Astrocyte of the hippocampus (primary cell): ENCODE results near the gene PSMG2.

Experiments
- DNase-seq: peaks from one replicate; pipeline ENCODE4 v3.0.0; 2011; ENCODE audit warnings: low read depth, low spot score

The PSMG2 gene, protein sequence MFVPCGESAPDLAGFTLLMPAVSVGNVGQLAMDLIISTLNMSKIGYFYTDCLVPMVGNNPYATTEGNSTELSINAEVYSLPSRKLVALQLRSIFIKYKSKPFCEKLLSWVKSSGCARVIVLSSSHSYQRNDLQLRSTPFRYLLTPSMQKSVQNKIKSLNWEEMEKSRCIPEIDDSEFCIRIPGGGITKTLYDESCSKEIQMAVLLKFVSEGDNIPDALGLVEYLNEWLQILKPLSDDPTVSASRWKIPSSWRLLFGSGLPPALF

DNA sequence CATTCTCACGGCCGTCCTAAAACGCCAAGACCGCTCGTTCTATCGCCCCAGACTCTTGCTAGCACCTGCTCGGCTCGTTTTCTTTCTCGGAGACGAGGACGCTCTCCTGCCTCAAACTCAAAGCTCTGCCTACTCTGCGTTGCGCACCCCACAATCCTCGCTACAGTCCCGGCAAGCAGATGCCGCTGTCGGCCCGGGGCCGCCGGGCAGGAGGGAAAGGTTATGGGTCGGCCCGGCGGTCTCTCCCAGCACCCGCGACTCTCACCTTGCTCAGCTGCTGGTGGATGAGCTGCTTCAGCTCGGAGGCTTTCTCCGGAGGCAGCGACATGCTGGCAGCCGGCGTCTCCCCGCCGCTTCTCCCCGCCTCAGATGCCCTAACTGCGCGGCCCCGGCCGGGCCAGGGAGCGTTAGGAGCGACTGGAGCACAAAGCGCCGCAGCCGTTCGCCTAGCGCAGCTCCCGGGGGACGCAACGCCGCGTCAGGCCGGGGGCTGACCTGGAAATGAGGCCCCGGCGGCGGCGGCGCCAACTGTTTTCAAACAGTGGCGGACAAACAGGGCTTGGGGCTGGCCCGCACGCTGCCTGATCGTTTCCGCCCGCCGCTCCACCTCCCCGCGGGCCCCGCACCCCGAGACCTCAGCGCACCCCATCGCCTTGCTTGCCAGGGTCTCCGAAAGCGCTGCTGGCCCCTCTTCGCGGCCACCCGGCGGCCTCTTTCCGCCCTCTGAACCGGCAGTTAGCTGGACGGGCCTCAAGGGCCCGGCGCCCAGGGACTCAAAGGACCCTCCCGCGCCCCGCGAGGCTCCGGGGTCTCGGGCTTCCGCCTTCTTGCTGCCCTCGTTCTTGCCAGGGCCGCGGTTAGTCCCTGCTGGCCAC is at the start of gene PSMG2, which contains the start of gene CEP76:
PSMG2 (plus strand) TSS at position 822 of the 875 bp plus-strand sequence. CDS start 66 bp downstream, outside the sequence.
CEP76 (minus strand) TSS at position 503 of the 875 bp plus-strand sequence; CDS start at position 328, 175 bp downstream.
- DNase-seq, result peak; percentile 96

DNA sequence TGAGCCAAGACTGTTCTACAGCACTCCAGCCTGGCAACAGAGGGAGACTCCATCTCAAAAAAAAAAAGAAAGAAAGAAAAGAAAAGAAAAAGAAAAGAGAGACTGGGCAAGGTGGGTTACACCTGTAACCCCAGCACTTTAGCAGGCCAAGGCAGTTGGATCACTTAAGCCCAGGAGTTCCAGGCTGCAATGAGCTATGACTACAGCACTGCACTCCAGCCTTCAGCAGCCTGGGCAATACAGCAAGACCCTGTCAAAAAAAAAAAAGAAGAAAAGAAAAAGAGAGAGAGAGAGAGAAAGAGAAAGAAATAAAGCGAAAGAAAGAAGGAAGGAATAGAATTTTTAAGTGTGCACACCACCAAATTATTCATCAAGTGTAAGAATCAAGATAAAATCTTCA is 47.9 kb upstream of the PSMG2 start:
- DNase-seq, result no peak

DNA sequence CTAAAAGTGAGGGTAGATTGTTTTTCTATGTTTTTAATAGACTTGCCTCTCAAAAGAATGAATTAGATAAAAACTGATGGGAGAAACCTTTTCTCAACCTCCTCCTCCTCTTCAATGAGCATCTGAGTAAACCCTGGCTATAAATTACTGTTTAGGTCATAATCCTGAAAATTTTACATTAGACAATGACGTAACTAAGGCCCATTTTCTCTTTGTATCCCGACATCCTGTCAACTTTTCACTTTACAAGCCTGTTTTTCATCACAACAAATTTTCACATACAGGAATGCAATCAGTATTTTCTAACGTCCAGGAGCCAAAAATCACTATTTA is 46.3 kb upstream of the PSMG2 start:
- no peak for DNase-seq

DNA sequence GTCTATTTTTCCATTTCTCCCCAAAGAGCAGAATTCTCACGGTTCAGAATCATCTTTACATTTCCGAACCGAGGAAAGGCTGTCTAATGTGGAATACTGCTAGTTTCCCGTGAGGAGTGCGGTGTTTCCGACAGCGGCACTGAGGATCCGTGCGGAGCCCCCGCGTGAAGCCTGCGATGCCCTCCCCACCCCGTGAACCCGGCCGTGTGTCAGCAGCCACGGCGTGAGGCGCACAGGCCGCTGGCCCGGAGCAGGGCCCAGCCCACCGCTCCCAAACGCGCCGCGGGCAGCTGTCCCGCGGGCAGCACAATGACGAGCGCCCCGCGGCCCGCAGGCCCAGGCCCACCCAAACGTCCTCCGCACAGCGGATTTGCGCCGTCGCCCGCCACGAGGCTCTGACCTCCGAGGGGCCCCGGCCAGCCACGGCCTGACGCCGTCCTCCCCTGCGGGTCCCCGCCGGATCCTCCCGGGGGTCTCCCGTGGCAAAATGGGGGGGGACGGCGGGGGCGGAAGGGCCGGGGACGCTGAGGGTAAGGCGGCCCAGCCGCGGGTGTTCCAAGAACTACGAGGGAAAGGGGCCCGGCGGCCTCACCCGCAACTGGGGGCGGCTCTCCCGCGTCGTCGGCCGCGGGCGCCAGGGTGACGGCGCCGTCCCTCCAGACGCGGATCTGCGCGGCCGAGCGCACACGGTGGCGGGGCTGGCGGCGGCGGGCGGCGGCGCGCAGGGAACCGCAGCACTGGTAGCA is 45.7 kb upstream of the PSMG2 start:
- peak; percentile 80 for DNase-seq

DNA sequence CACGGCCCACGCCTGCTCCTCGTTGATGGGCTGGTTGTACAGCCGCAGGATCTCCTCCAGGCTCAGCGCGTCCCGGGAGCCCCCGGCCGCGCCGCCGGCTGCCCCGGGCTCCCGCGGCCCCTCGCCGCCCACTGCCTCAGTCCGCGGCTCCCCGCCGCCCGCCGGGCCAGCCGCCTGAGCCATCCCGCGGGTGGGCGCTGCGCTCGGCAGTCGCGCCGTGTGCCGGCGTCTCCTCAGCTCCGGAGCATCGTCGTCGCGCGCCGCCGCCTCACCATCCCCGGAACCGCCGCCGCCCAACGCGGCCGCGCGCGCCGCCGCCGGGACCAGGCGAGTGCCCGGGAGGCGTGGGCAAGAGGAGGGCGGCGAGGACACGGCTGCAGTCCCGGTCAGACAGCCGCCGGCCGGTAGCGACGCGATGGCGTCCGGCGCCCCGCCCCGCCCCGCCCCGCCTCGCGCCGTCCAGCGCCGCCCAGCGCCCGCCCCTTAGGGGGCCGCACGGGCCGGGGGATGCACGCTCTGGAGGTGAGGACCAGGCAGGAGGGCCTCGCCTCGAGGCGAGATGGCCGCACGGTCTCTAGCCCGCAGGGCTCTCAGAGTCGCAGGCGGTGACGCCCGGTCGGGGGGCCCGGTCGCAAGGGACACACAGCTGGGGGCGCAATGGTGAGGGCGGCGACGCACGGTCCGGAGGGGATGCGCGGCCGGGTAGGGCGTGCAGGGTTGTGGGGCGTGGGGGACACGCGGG is 45.0 kb upstream of the PSMG2 start, which contains the start of gene SPIRE1:
SPIRE1 (minus strand) TSS at position 424 of the 742 bp plus-strand sequence; CDS start at position 183, 241 bp downstream.
- peak; percentile 90 for DNase-seq

DNA sequence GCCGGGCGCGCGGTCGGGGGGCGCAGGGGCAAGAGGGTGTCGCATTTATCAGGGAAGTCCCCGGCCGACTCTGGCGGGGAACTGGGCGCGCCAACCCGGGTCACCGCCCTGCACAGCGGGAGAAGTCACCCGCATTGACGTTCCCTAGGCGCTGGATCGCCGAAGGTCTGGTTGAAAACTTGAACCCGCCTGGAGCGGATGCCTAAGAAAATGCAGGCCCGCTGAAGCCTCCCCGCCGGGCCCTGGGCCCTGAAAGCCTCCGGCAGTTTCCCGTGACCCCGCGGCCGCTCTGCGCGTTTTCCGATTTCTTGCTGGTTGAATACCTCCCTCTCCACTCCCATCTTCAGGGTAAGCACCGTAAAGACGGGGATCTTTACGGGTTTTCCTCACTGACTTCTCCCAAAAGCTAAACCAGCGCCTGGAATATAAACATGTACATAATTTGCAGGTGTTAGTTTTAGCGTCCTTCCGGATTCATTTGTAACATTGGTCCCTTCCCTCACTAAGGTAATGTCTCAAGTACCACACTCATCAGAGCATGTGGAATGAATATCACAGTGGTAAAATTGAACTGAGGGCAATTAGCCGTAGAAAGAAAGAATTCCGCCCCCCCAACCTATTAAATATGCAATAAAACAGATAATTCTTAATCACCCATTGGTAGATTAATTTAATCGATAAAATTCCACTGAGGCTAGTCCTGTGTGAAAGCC is 44.3 kb upstream of the PSMG2 start:
- DNase-seq, result peak; percentile 71

DNA sequence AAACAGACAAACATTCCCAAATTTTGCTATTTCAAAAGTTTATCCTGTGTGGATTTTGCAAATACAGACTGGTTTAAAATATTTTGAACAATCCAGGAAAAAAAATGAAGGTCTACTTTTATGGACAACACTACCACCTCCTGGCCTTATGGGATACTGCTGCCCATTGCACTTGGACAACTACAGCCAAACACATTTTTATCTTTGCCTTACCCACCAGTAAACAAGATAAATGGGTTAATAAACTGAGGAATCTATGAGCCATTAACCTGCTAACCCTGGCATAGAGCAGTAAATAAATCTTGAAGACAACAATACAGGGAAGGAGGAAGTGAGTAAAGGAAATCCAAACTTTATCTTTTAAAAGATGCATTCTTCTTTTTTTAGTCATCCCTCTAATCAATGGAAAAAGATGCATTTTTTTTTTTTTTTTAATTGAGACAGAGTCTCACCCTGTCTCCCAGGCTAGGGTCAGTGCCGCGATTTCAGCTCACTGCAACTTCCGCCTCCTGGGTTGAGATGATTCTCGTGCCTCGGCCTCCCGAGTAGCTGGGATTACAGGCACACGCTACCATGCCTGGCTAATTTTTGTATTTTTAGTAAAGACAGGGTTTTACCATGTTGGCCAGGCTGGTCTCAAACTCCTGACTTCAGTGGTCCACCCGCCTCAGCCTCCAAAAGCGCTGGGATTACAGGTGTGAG is 42.8 kb upstream of the PSMG2 start:
- DNase-seq, result peak; percentile 79

DNA sequence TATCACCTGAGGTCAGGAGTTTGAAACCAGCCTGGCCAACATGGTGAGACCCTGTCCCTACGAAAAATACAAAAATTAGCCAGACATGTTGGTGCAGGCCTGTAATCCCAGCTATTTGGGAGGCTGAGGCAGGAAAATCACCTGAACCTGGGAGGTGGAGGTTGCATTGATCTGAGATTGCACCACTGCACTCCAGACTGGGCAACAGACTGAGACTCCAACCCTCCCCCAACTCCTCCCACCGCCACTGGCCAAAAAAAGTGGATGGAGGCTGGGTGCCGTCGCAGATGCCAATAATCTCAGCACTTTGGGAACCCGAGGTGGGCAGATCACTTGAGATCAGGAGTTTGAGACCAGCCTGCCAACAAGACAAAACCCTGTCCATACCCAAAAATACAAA is 34.8 kb upstream of the PSMG2 start:
- no peak for DNase-seq

DNA sequence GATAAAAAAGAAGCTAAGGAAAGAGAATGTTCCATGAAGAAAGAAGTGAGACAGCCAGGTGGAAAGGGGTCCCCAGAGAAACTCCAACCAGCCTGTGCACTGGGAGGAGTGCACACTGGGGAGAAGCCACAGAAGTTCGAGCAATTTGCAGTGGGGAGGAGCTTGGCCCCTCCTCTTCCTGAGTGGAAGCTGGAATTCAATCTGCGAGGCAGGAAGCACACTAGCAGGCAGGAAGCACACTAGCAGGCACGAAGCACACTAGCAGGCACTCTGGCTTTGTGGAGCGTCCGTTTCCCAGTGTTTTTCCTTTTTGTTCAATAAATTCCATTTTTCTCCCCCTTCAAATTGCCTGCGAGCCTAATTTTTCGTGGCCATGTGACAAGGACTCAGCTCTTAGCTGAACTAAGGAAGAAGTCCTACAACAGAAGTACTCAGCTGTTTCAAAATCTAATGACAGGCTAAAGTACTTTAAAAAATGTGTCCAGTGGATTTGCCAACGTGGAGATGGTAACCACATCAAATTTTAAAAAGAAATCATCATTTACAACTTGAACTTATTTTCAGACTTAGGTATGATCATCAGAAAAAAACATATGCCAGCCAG is 23.6 kb upstream of the PSMG2 start:
- peak; percentile 22 for DNase-seq

DNA sequence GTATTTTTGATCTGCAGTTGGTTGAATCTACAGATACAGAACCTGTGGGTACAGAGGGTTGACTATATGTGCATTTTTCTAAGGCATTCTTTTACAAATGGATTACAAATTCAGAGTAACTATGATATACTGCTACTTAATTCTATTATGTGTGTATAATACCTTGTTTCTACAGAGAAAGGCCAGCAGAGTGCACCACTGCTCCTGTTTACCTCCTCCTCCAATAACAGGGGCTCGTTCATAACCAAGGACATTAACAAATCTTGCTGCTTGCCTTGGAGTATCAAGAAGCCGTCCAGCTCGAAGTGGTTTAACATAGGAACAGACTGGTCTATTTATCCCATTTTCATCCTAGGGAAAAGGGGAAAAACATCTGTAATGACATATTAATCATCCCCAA is 16.7 kb upstream of the PSMG2 start:
- peak; percentile 29 for DNase-seq

DNA sequence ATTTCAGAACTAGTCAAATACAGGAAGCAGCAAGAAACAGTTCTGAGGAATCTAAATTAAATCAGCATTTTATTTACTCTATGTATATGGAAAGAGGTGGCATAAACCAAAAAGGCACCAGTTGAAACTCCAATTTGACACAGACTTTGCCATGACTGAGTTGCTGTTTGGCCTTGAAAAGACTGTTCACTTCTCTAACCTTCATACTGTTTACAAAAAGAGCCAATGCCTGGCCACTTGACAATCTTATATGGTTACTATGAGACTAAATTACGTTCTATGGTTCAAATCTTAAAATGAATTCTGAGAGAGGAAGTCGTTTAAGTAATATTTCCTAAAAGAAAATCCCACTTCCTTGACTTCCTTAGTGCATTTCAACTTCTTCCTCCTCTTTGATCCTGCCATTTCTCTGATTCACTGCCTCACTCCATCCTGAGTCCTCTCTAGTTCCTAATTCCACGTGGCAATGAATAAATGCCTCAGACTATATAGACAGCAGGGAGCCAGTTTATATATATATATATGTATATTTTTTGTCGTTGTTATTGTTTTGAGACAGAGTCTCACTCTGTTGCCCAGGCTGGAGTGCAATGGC is 13.5 kb upstream of the PSMG2 start:
- no peak for DNase-seq

DNA sequence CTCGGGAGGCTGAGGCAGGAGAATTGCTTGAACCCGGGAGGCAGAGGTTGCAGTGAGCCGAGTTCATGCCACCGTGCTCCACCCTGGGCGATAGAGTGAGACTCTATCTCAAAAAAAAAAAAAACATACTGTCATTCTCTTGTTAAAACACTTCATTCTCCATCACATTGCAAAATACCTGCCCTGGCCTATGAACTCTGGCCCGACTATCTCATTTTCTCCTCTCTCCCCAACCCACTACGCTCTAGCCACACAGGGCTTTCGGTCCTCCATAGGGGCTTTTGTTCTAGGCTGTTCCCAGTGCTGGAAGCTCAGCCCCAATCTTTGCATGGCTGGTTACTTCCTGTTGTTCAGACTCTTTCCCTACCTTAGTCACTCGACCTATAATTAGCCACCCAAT is 10.6 kb upstream of the PSMG2 start:
- DNase-seq, result no peak

DNA sequence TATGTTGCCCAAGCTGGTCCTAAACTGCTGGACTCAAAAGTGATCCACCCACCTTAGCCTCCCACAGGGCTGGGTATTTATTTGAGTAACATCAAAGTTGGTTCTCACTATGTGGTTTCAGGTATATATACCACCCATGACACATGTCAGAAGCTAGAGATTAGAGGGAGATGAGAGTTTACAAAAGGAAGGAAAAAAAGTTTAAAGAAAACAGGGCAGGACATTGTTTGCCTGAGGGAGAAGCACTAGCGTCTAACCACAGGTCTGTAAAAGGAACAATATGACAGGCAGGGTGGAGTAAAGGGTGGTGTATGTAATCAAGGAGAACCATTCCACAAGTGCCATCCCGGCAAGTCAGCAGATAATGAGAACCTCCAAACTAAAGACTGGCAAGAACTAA is 8.8 kb upstream of the PSMG2 start:
- DNase-seq, result peak; percentile 12

DNA sequence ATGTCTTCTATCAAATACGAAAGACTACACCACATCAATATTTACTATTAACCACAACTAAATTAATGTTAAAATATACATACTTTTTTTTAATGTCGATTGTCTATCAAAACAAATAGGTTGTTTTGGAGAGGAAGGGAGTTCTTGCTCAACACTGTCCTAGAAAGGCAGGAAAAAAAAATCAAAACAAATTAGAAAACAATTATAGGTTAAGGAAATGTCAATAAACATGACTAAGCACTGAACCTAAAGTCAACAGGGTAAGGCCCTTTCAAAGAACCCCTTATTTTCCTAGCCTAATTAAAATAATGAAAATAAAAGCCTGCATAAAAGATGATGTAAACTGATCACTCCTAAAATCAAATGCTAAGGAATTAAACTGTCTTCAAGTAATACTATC is 3.1 kb upstream of the PSMG2 start:
- no peak for DNase-seq

DNA sequence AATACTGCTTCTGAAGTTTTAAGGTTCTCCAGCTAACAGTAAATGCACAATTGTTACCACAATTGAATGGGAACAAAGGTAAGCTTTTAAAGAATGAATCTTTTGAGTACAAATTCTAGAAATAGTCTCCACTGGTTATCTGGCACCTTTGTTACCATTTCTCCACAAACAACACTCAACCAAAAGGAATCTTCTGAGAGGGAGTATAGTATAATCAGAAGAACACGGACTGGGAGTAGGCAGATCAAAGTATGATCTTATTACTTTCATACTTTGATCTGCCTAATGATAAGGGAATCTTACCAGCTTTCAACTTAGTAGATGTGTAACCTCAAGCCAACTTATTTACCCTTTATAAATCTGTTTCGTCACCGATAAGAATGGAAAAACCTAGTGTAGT is 1.7 kb upstream of the PSMG2 start:
- peak; percentile 11 for DNase-seq

DNA sequence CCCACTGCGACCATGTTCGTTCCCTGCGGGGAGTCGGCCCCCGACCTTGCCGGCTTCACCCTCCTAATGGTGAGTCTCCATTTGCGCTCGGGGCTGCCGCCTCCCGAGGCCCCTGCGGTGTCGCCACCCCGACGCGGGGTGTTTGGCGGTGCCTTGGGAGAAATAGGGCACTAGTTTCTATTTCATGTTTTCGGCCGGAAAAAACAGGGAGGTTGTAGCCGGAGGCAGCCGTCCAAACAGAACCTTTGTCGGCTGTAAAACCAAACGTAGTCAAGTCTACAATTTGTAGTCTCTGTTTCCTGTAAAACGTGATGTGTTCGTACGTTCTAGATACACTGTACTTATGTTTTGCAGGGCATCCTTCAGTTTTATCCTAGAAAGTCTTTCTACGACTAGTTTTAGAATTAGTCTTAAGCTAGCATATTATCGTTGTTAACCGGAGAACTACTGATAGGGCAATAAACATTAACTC is 290 bp downstream of the PSMG2 start:
- no peak for DNase-seq

DNA sequence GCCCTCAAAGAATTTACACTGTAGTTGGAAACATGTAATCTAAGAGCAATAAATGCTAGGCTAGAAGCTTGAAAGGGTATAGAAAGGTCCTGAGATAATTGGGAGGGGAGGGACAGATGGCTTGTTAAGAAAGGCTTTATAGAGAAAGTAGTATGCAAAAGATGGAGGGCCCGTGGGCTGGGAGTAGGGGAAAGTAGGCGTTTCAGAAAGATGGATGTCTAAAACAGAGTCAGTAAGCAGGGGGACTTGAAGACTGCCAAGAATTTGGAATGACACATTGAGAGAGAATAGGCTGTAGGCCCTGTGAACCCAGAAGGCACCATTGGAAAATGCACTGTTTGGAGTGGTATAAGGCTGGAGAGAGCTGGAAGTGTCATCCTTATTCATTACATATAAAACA is 822 bp downstream of the PSMG2 start:
- DNase-seq, result peak; percentile 47

DNA sequence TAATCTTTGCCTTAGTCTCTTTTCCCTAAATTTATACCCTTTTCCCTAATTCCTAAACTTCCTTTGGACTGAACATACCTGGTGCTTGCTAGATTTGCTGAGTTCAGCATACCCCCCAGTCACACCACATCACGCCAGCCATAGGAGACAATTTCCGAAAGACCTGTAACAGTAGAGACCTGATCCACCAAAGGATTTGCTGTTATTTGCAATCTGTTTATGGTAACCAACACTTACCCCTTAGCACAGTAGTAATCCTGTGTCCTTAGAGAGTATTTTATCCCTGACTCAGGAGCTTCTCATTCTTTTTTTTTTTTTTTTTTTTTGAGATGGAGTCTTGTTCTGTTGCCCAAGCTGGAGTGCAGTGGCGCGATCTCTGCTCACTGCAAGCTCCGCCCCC is 8.6 kb downstream of the PSMG2 start:
- no peak for DNase-seq
